HepG2 (cell line): Measurements from ENCODE around the gene HOXD3. TPM values are rescaled to one million over a fixed set of nuclear protein-coding genes. Genes with fewer than 3 reads are reported as not detected.

ENCODE experiments used
- BRD4 ChIP-seq: sonication (generic); formaldehyde crosslinking; IDR thresholded peaks from 2 replicates; pipeline ENCODE4 v1.4.0; 2020; ENCODE audit warnings: missing genetic modification reagents
- CCAR2 ChIP-seq: fragments of 200-400 bp; formaldehyde crosslinking; optimal IDR thresholded peaks from 2 replicates; pipeline ENCODE3; 2018; ENCODE audit warnings: low read depth, mild to moderate bottlenecking, low read length, moderate library complexity
- GABPB1 ChIP-seq: IDR thresholded peaks from 2 replicates; pipeline ENCODE4 v1.6.1; 2016; ENCODE audit warnings: mild to moderate bottlenecking, missing genetic modification reagents, moderate library complexity, missing compliant biosample characterization
- GLMP ChIP-seq: sonication (generic); formaldehyde crosslinking; IDR thresholded peaks from 2 replicates; pipeline ENCODE4 v1.9.0; 2021; ENCODE audit warnings: missing genetic modification reagents, mild to moderate bottlenecking, borderline replicate concordance
- HHEX ChIP-seq: IDR thresholded peaks from 2 replicates; pipeline ENCODE4 v1.6.1; 2016; ENCODE audit warnings: control low read depth
- HNRNPL ChIP-seq: fragments of 200-400 bp; formaldehyde crosslinking; IDR thresholded peaks from 2 replicates; pipeline ENCODE4 v1.6.1; 2017; ENCODE audit warnings: mild to moderate bottlenecking, low read depth, low read length
- KDM5B ChIP-seq: sonication (generic); formaldehyde crosslinking; IDR thresholded peaks from 2 replicates; pipeline ENCODE4 v1.4.0; 2020; ENCODE audit warnings: missing genetic modification reagents, mild to moderate bottlenecking, borderline replicate concordance
- LBX2 ChIP-seq: sonication (generic); formaldehyde crosslinking; IDR thresholded peaks from 2 replicates; pipeline ENCODE4 v1.5.0; 2020; ENCODE audit warnings: missing genetic modification reagents, mild to moderate bottlenecking, borderline replicate concordance
- PAF1 ChIP-seq: IDR thresholded peaks from 2 replicates; pipeline ENCODE4 v1.6.1; 2016; ENCODE audit warnings: missing genetic modification reagents, missing compliant biosample characterization
- PRDM10 ChIP-seq: sonication (generic); formaldehyde crosslinking; IDR thresholded peaks from 2 replicates; pipeline ENCODE4 v1.4.0; 2020; ENCODE audit warnings: low read depth, missing genetic modification reagents
- PRPF4 ChIP-seq: fragments of 200-400 bp; formaldehyde crosslinking; IDR thresholded peaks from 2 replicates; pipeline ENCODE4 v1.6.1; 2016; ENCODE audit warnings: low read length, low read depth; ENCODE audit not compliant: poor library complexity, severe bottlenecking
- RFXANK ChIP-seq: IDR thresholded peaks from 2 replicates; pipeline ENCODE4 v1.6.1; 2016
- ZBTB42 ChIP-seq: sonication (generic); formaldehyde crosslinking; IDR thresholded peaks from 2 replicates; pipeline ENCODE4 v1.5.0; 2020; ENCODE audit warnings: mild to moderate bottlenecking, missing genetic modification reagents
- ZBTB7B ChIP-seq: sonication (generic); formaldehyde crosslinking; IDR thresholded peaks from 2 replicates; pipeline ENCODE4 v1.4.0; 2020; ENCODE audit warnings: missing genetic modification reagents
- ZNF101 ChIP-seq: sonication (generic); formaldehyde crosslinking; IDR thresholded peaks from 2 replicates; pipeline ENCODE4 v1.4.0; 2020; ENCODE audit warnings: mild to moderate bottlenecking, low read depth, missing genetic modification reagents, borderline replicate concordance
- ZNF530 ChIP-seq: sonication (generic); formaldehyde crosslinking; IDR thresholded peaks from 2 replicates; pipeline ENCODE4 v1.5.0; 2020; ENCODE audit warnings: low read depth, mild to moderate bottlenecking, missing genetic modification reagents
- ZNF546 ChIP-seq: sonication (generic); formaldehyde crosslinking; conservative IDR thresholded peaks from 2 replicates; pipeline ENCODE4 v1.8.1; 2023; ENCODE audit warnings: mild to moderate bottlenecking, missing genetic modification reagents
- ZNF607 ChIP-seq: sonication (generic); formaldehyde crosslinking; IDR thresholded peaks from 2 replicates; pipeline ENCODE4 v1.5.1; 2020; ENCODE audit warnings: missing genetic modification reagents, mild to moderate bottlenecking, borderline replicate concordance
- ZNF770 ChIP-seq: sonication (generic); formaldehyde crosslinking; IDR thresholded peaks from 2 replicates; pipeline ENCODE4 v1.5.0; 2020; ENCODE audit warnings: mild to moderate bottlenecking, missing genetic modification reagents
- ZNF777 ChIP-seq: sonication (generic); formaldehyde crosslinking; IDR thresholded peaks from 2 replicates; pipeline ENCODE4 v1.4.0; 2020; ENCODE audit warnings: missing genetic modification reagents
- ZSCAN21 ChIP-seq: sonication (generic); formaldehyde crosslinking; IDR thresholded peaks from 2 replicates; pipeline ENCODE4 v1.8.0; 2022; ENCODE audit warnings: mild to moderate bottlenecking, missing genetic modification reagents, moderate library complexity, borderline replicate concordance
- polyA plus RNA-seq, 8 experiments: library from polyadenylated mRNA; depleted of rRNA in 3 of 8; stranded (reverse) in 7 of 8; unstranded in 1 of 8; fragments of >200 nt; fragmentation: Illumina TruSeq in 4 of 8; extraction: Trizol in 4 of 8; gene quantifications; 2 replicates each; pipeline versions ENCODE4 v1.2.1 to v1.2.3, GENCODE V29; 2011 to 2016; ENCODE audit warnings: low read depth in 4 of 8, missing spikeins in 1 of 8, mixed read lengths in 1 of 8; ENCODE audit not compliant: insufficient read depth in 1 of 8
- total RNA-seq, 5 experiments: library from RNA; depleted of rRNA; stranded (reverse); fragments of >200 nt; fragmentation: Illumina TruSeq; extraction: Trizol; gene quantifications; 2 replicates each; pipeline ENCODE4 v1.2.3, GENCODE V29; 2016; ENCODE audit warnings: low read depth in 1 of 5
- TF ChIP-seq, protein P1 (sequence below): sonication (generic); formaldehyde crosslinking; IDR thresholded peaks from 2 replicates; pipeline ENCODE4 v1.4.0; 2020; ENCODE audit warnings: mild to moderate bottlenecking, missing genetic modification reagents

The HOXD3 gene
- total and polyA plus RNA-seq, 2 of the 13 experiments (the other 11 are each of a cell fraction or from before 2014, with no cell fraction given) = 0.05 to 0.09 TPM

DNA sequence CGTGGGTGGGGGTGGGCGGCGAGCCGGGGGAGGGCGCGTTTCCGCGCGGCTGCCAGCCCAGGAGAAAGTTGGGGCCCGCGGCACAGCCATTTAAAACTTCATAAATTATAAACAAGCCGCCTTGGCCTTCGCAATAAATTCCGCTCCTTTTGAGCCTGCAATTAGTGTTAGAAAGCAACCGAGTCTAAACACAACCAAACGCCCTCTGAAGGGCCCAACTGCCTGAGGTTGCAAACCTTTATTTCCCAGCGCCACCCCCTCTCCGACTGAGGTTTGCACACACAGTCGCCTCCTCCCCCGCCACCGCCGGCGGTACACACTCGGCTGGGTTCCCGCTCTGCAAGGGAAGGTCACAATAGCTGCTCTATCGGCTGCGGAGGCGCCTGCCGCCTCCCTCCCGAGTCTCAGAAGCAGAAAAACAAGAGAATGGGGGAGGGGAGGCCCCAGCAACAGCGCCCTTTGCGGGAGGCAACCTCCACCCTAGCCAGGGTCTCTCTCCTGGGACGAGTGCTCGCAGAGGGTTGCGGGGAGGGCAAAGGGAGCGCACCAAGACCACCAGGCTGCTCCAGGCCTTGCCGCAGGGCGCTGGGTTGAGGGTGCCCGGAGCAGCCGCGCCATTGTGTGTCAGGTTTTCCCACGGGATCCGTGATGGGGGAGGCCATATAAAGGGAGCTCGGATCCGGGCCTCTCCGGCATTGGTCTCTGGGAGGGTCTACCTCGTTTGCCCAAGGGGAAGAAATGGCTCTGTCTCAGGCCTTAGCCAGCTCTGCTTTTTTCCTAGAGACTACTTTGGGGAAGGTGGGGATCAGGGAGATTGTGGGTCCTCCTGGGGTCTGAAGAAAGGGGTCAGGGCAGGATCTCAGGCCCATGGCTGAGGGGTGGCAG is 18.0 kb downstream of the HOXD3 start (continued):
- no peak for TF ChIP-seq PRDM10 (CRISPR knock-in tag)
- TF ChIP-seq GABPB1 = no peak
- no peak for TF ChIP-seq PAF1 (CRISPR knock-in tag)
- no peak for TF ChIP-seq ZSCAN21 (CRISPR knock-in tag)
- no peak for TF ChIP-seq GLMP (CRISPR knock-in tag)
- TF ChIP-seq CCAR2 = no peak
- no peak for TF ChIP-seq ZNF101
- TF ChIP-seq ZNF777 (CRISPR knock-in tag) = no peak
- TF ChIP-seq, protein P1, sequence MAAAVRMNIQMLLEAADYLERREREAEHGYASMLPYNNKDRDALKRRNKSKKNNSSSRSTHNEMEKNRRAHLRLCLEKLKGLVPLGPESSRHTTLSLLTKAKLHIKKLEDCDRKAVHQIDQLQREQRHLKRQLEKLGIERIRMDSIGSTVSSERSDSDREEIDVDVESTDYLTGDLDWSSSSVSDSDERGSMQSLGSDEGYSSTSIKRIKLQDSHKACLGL = no peak
- TF ChIP-seq KDM5B (CRISPR knock-in tag) = no peak
- TF ChIP-seq ZNF607 = no peak
- TF ChIP-seq ZNF770 (CRISPR knock-in tag) = no peak; the same call in 1 of the 2 replicates
- no peak for TF ChIP-seq ZNF546
- no peak for TF ChIP-seq RFXANK (CRISPR knock-in tag)
- TF ChIP-seq ZBTB42 (CRISPR knock-in tag) = no peak
- no peak for TF ChIP-seq LBX2 (CRISPR knock-in tag)
- TF ChIP-seq HHEX (CRISPR knock-in tag) = no peak
- TF ChIP-seq PRPF4 = peak; percentile 74
- no peak; the same call in none of the 2 replicates for TF ChIP-seq BRD4
- TF ChIP-seq ZBTB7B = 0 out of 2 replicates have a peak, but pooled peaks have one; percentile 28
- no peak for TF ChIP-seq ZNF530 (CRISPR knock-in tag)
- TF ChIP-seq HNRNPL = no peak
